ACC112 (cell line): ENCODE data around the gene LGALS3BP.
"Not testable (repeated sequence)": the region's sequence is repeated elsewhere in the genome, so short reads cannot be mapped to it uniquely, and the experiment has no call there.

Experiments
- H2AFZ ChIP-seq: fragments of 200-600 bp; sonication (generic); one replicate; pipeline ENCODE4 v1.6.0; 2017; ENCODE audit warnings: antibody characterized with exemption, low read length; ENCODE audit not compliant: unreplicated experiment
- H3K27ac ChIP-seq: fragments of 200-600 bp; sonication (generic); 2 replicates; pipeline ENCODE4 v1.5.1; 2014; ENCODE audit warnings: low read depth, mild to moderate bottlenecking, antibody characterized with exemption, low read length, moderate library complexity
- H3K27me3 ChIP-seq: fragments of 200-600 bp; sonication (generic); 2 replicates; pipeline ENCODE4 v1.6.1; 2014; ENCODE audit warnings: mild to moderate bottlenecking, antibody characterized with exemption, low read length, moderate library complexity, mixed read lengths; ENCODE audit not compliant: insufficient read depth
- H3K36me3 ChIP-seq: fragments of 200-600 bp; sonication (generic); 2 replicates; pipeline ENCODE4 v1.6.1; 2016; ENCODE audit warnings: mild to moderate bottlenecking, antibody characterized with exemption, low read length, moderate library complexity, mixed read lengths; ENCODE audit not compliant: insufficient read depth
- H3K4me1 ChIP-seq: fragments of 200-600 bp; sonication (generic); one replicate; pipeline ENCODE4 v1.6.1; 2016; ENCODE audit warnings: low read length, mixed read lengths; ENCODE audit not compliant: insufficient read depth, unreplicated experiment, control insufficient read depth
- H3K4me3 ChIP-seq: fragments of 200-600 bp; sonication (generic); 2 replicates; pipeline ENCODE4 v1.5.1; 2014; ENCODE audit warnings: mild to moderate bottlenecking, low read depth, low read length
- H3K79me2 ChIP-seq: fragments of 200-600 bp; sonication (generic); one replicate; pipeline ENCODE4 v1.6.0; 2016; ENCODE audit warnings: low read length; ENCODE audit not compliant: control insufficient read depth, unreplicated experiment, insufficient read depth

Gene LGALS3BP

GRCh38 chr17:79023180-79023705, 43.5 kb upstream of the LGALS3BP start:
- Histone ChIP-seq H3K79me2 (peaks cover 4% of the 10 kb centered on the region), H3K4me3 (peak overlapping the region; percentile 82), H3K4me1 (peaks cover 61% of the 10 kb centered on the region), H3K36me3 (no peaks in the 10 kb centered on the region), H3K27ac (no peak overlapping the region), H2AFZ (no peak overlapping the region), H3K27me3 (no peaks in the 10 kb centered on the region)

- peaks cover 4% of the 10 kb centered on the region for H3K79me2 ChIP-seq
- H3K27me3 ChIP-seq = no peaks in the 10 kb centered on the region
- H3K36me3 ChIP-seq = no peaks in the 10 kb centered on the region
- peaks cover 54% of the 10 kb centered on the region for H3K4me1 ChIP-seq
- H3K27ac ChIP-seq = no peak overlapping the region
- no peak overlapping the region for H2AFZ ChIP-seq
- no peak overlapping the region for H3K4me3 ChIP-seq
These were observed 42.8 kb upstream of the LGALS3BP start for GRCh38 chr17:79022507-79022991.

GRCh38 chr17:79021929-79022328, 42.2 kb upstream of the LGALS3BP start:
- H3K79me2 ChIP-seq, H3K36me3 ChIP-seq, H2AFZ ChIP-seq, H3K27me3 ChIP-seq, H3K4me3 ChIP-seq, H3K27ac ChIP-seq: not testable (repeated sequence)
- H3K4me1 ChIP-seq = peaks cover 48% of the 10 kb centered on the region

GRCh38 chr17:79020631-79021301, 41.0 kb upstream of the LGALS3BP start:
- Histone ChIP-seq H3K4me1 (peaks cover 37% of the 10 kb centered on the region), H3K4me3 (no peak overlapping the region; the same call in 1 of the 2 replicates), H3K36me3 (no peaks in the 10 kb centered on the region), H3K79me2 (no peaks in the 10 kb centered on the region), H3K27ac (peak overlapping the region; percentile 81), H3K27me3 (no peaks in the 10 kb centered on the region), H2AFZ (peak overlapping the region; percentile 10)

GRCh38 chr17:79019632-79020584, 40.2 kb upstream of the LGALS3BP start:
- Histone ChIP-seq H3K4me1 (peaks cover 30% of the 10 kb centered on the region), H3K27me3 (no peaks in the 10 kb centered on the region), H3K79me2 (no peaks in the 10 kb centered on the region), H3K36me3 (no peaks in the 10 kb centered on the region), H3K27ac (peak overlapping the region; percentile 81), H3K4me3 (peak overlapping the region; percentile 36), H2AFZ (peak overlapping the region; percentile 10)

GRCh38 chr17:79019261-79019631, 39.5 kb upstream of the LGALS3BP start:
- no peak overlapping the region for H3K27ac ChIP-seq
- peaks cover 27% of the 10 kb centered on the region for H3K4me1 ChIP-seq
- no peaks in the 10 kb centered on the region for H3K27me3 ChIP-seq
- H3K79me2 ChIP-seq = no peaks in the 10 kb centered on the region
- H2AFZ ChIP-seq = no peak overlapping the region
- no peaks in the 10 kb centered on the region for H3K36me3 ChIP-seq
- no peak overlapping the region for H3K4me3 ChIP-seq

GRCh38 chr17:79018370-79018695, 38.6 kb upstream of the LGALS3BP start:
- H3K36me3 ChIP-seq = no peaks in the 10 kb centered on the region
- no peaks in the 10 kb centered on the region for H3K27me3 ChIP-seq
- H3K4me3 ChIP-seq = no peak overlapping the region
- no peak overlapping the region for H3K27ac ChIP-seq
- H2AFZ ChIP-seq = no peak overlapping the region
- no peaks in the 10 kb centered on the region for H3K79me2 ChIP-seq
- H3K4me1 ChIP-seq = peaks cover 22% of the 10 kb centered on the region

GRCh38 chr17:79017546-79018369, 38.0 kb upstream of the LGALS3BP start:
- H3K79me2 ChIP-seq = no peaks in the 10 kb centered on the region
- H3K27ac ChIP-seq = no peak overlapping the region
- no peak overlapping the region for H3K4me3 ChIP-seq
- H3K36me3 ChIP-seq = no peaks in the 10 kb centered on the region
- H3K4me1 ChIP-seq = peaks cover 22% of the 10 kb centered on the region
- H2AFZ ChIP-seq = no peak overlapping the region
- no peaks in the 10 kb centered on the region for H3K27me3 ChIP-seq

GRCh38 chr17:79014158-79014758, 34.5 kb upstream of the LGALS3BP start:
- no peak overlapping the region for H3K4me3 ChIP-seq
- no peaks in the 10 kb centered on the region for H3K27me3 ChIP-seq
- H3K79me2 ChIP-seq = peaks cover 3% of the 10 kb centered on the region
- peaks cover 19% of the 10 kb centered on the region for H3K4me1 ChIP-seq
- no peak overlapping the region for H3K27ac ChIP-seq
- H3K36me3 ChIP-seq = no peaks in the 10 kb centered on the region
- no peak overlapping the region for H2AFZ ChIP-seq
